Calu3 (cell line): ENCODE data around the gene HS3ST5. TPM values are rescaled to one million over a fixed set of nuclear protein-coding genes. Genes with fewer than 3 reads are reported as not detected.

Experiments used
- BruUV-seq: library from RNA; stranded (reverse); fragments of 400-500 nt; replicated peaks from 2 replicates; lab custom pipeline; 2021; lab: Mats Ljungman, UMichigan
- CTCF ChIA-PET: fragments of 300-600 bp; sonication (Branson Sonifier 250); formaldehyde crosslinking; loops from one replicate; lab custom pipeline; 2022; ENCODE audit warnings: antibody characterized with exemption; lab: Charles Lee
- DNase-seq: peaks from one replicate; pipeline ENCODE4 v3.0.0; 2022
- H3K27ac Mint-ChIP-seq: one replicate; pipeline ENCODE4 v1.8.0; 2022; ENCODE audit warnings: mixed read lengths; ENCODE audit not compliant: unreplicated experiment
- H3K27me3 Mint-ChIP-seq: one replicate; pipeline ENCODE4 v1.8.0; 2022; ENCODE audit warnings: mixed read lengths; ENCODE audit not compliant: unreplicated experiment
- H3K36me3 Mint-ChIP-seq: one replicate; pipeline ENCODE4 v1.8.0; 2022; ENCODE audit warnings: mild to moderate bottlenecking, moderate library complexity, mixed read lengths; ENCODE audit not compliant: insufficient read depth, unreplicated experiment
- H3K4me1 Mint-ChIP-seq: one replicate; pipeline ENCODE4 v1.8.0; 2022; ENCODE audit warnings: mild to moderate bottlenecking, low read depth, mixed read lengths; ENCODE audit not compliant: unreplicated experiment
- H3K4me3 Mint-ChIP-seq: one replicate; pipeline ENCODE4 v1.8.0; 2022; ENCODE audit warnings: mild to moderate bottlenecking, low read depth, moderate library complexity, mixed read lengths; ENCODE audit not compliant: unreplicated experiment
- H3K9me3 Mint-ChIP-seq: one replicate; pipeline ENCODE4 v1.8.0; 2022; ENCODE audit warnings: low read depth, mixed read lengths; ENCODE audit not compliant: unreplicated experiment
- intact Hi-C: fragments of 100-400 bp; cut with micrococcal nuclease; formaldehyde crosslinking; loops from one replicate; pipeline ENCODE4 v1.10.0; 2022; ENCODE audit not compliant: unreplicated experiment
- total RNA-seq: library from RNA; stranded (reverse); gene quantifications from 2 replicates; pipeline ENCODE4 v1.2.3, GENCODE V29; 2022
- TF ChIP-seq, protein P1 (sequence below): fragments of 200-600 bp; IDR thresholded peaks from one replicate; pipeline ENCODE4 v1.8.0; 2022; ENCODE audit warnings: antibody characterized with exemption; ENCODE audit not compliant: unreplicated experiment

HS3ST5 gene
- total RNA-seq, 1 experiment from 2014 or later, result 0.40 TPM

DNA sequence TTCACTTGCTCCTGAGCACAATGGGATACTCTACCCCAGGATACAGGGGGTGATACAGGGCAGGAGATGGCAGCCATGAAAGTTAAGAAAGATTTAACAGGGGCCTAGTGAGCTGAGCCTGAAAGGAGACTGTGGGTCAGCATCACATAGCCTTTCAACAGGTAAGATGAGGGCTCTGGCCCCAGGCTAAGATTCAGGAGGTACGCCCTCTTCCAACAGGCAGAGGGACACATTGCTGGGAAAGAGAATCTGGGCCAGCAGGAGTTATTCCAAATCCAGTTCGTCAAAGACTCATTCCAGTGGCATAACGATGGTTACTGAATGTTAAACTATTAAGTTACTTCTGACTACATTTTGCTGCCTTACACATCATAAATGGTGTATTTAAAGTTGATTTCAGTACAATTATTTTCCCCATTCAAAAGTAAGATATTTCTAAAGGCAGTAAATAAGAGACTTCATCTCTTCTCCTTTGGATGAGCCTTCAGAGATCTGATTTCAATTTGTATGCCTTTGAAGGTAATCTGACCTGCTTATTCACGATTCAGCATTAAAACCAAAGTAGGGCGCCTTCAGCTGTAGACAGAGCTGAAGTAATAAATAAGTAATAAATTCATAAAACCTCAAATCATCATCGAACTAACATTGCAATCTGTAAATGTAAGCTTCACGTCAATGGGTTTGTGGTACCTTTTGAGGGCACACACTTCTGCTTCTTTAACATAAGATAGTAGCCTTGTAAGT lies 62.4 kb downstream of the HS3ST5 start:
- BruUV-seq, result no TSS peak
- TF ChIP-seq, protein P1, sequence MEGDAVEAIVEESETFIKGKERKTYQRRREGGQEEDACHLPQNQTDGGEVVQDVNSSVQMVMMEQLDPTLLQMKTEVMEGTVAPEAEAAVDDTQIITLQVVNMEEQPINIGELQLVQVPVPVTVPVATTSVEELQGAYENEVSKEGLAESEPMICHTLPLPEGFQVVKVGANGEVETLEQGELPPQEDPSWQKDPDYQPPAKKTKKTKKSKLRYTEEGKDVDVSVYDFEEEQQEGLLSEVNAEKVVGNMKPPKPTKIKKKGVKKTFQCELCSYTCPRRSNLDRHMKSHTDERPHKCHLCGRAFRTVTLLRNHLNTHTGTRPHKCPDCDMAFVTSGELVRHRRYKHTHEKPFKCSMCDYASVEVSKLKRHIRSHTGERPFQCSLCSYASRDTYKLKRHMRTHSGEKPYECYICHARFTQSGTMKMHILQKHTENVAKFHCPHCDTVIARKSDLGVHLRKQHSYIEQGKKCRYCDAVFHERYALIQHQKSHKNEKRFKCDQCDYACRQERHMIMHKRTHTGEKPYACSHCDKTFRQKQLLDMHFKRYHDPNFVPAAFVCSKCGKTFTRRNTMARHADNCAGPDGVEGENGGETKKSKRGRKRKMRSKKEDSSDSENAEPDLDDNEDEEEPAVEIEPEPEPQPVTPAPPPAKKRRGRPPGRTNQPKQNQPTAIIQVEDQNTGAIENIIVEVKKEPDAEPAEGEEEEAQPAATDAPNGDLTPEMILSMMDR, result no peak
- H3K36me3 Mint-ChIP-seq, result no peaks in the 10 kb centered on the region
- no peaks in the 10 kb centered on the region for H3K4me1 Mint-ChIP-seq
- H3K9me3 Mint-ChIP-seq, result no peaks in the 10 kb centered on the region
- H3K27ac Mint-ChIP-seq, result no peak overlapping the region
- CTCF ChIA-PET, result interaction anchor here (0.7 kb wide), 1 partner anchor 64 kb away, joined by 13 read pairs; no protein-coding TSS in a partner anchor
- H3K4me3 Mint-ChIP-seq, result no peak overlapping the region
- DNase-seq, result no peak
- intact Hi-C loops, result no loop called here
- H3K27me3 Mint-ChIP-seq, result no peaks in the 10 kb centered on the region

GRCh38 chr6:114277220-114277619 lies 65.6 kb downstream of the HS3ST5 start:
- no peaks in the 10 kb centered on the region for H3K27me3 Mint-ChIP-seq
- H3K27ac Mint-ChIP-seq, result no peak overlapping the region
- BruUV-seq, result no TSS peak
- no peaks in the 10 kb centered on the region for H3K36me3 Mint-ChIP-seq
- DNase-seq, result no peak
- TF ChIP-seq, protein P1, result no peak
- no peaks in the 10 kb centered on the region for H3K4me1 Mint-ChIP-seq
- H3K9me3 Mint-ChIP-seq, result no peaks in the 10 kb centered on the region
- no peak overlapping the region for H3K4me3 Mint-ChIP-seq
- intact Hi-C loops, result no loop called here
- CTCF ChIA-PET, result no interaction called here

- CTCF ChIA-PET, result no interaction called here
- no peak overlapping the region for H3K4me3 Mint-ChIP-seq
- no peaks in the 10 kb centered on the region for H3K9me3 Mint-ChIP-seq
- no TSS peak for BruUV-seq
- TF ChIP-seq, protein P1, result no peak
- H3K27ac Mint-ChIP-seq, result no peak overlapping the region
- intact Hi-C loops, result no loop called here
- H3K36me3 Mint-ChIP-seq, result no peaks in the 10 kb centered on the region
- no peak for DNase-seq
- no peaks in the 10 kb centered on the region for H3K27me3 Mint-ChIP-seq
- no peaks in the 10 kb centered on the region for H3K4me1 Mint-ChIP-seq
Observed at GRCh38 chr6:114276783-114277182, 66.0 kb downstream of the HS3ST5 start.

DNA sequence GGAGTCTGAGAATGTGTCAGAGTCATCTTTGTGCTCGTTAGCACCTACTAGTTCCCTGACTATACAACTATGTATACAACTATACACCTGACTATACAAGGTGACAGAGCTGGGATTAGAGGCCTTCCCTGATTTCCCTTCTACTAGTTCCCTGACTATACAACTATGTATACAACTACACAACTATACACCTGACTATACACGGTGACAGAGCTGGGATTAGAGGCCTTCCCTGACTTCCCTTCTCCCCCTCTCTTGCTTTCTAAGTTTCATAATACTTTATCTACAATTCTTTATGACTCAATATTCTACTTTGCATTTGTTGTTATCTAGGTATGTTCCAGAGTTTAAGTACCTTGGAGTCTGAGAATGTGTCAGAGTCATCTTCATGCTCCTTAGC lies 68.0 kb downstream of the HS3ST5 start:
- TF ChIP-seq, protein P1, result no peak
- no peak for DNase-seq
- no peaks in the 10 kb centered on the region for H3K36me3 Mint-ChIP-seq
- no peak overlapping the region for H3K27ac Mint-ChIP-seq
- intact Hi-C loops, result no loop called here
- CTCF ChIA-PET, result no interaction called here
- H3K9me3 Mint-ChIP-seq, result no peaks in the 10 kb centered on the region
- BruUV-seq, result no TSS peak
- no peaks in the 10 kb centered on the region for H3K27me3 Mint-ChIP-seq
- H3K4me1 Mint-ChIP-seq, result no peaks in the 10 kb centered on the region
- H3K4me3 Mint-ChIP-seq, result no peak overlapping the region
